Osteoblast (primary cell): ENCODE results near the gene LRP5. TPM values are rescaled to one million over a fixed set of nuclear protein-coding genes. Genes with fewer than 3 reads are reported as not detected.

ENCODE experiments used
- DNase-seq: peaks from one replicate; pipeline ENCODE4 v3.0.0; 2011; ENCODE audit warnings: low spot score, mixed read lengths; ENCODE audit not compliant: insufficient read length; ENCODE audit errors: missing footprints
- H2AFZ ChIP-seq: 2 replicates; pipeline ENCODE4 v1.6.0; 2011; ENCODE audit warnings: mild to moderate bottlenecking, low read length
- H3K27ac ChIP-seq: 2 replicates; pipeline ENCODE4 v1.5.1; 2011; ENCODE audit warnings: mild to moderate bottlenecking, low read depth, low read length, moderate library complexity
- H3K27me3 ChIP-seq: 2 replicates; pipeline ENCODE4 v1.6.0; 2012; ENCODE audit warnings: mild to moderate bottlenecking, control low read depth, inconsistent platforms, low read length, moderate library complexity; ENCODE audit not compliant: insufficient read depth
- H3K36me3 ChIP-seq: 2 replicates; pipeline ENCODE4 v1.5.1; 2011; ENCODE audit warnings: mild to moderate bottlenecking, low read length, control low read depth, moderate library complexity; ENCODE audit not compliant: insufficient read depth
- H3K4me1 ChIP-seq: 2 replicates; pipeline ENCODE4 v1.5.1; 2011; ENCODE audit warnings: mild to moderate bottlenecking, low read length, control low read depth, moderate library complexity; ENCODE audit not compliant: insufficient read depth
- H3K4me2 ChIP-seq: 2 replicates; pipeline ENCODE4 v1.6.0; 2011; ENCODE audit warnings: mild to moderate bottlenecking, low read length; ENCODE audit not compliant: insufficient read depth
- H3K4me3 ChIP-seq: fragments of 200-600 bp; sonication (generic); 3 replicates; pipeline ENCODE4 v1.5.1; 2012; ENCODE audit warnings: mild to moderate bottlenecking, low read length, inconsistent platforms; ENCODE audit not compliant: insufficient read depth
- H3K79me2 ChIP-seq: 2 replicates; pipeline ENCODE4 v1.6.0; 2012; ENCODE audit warnings: mild to moderate bottlenecking, low read length, control low read depth, inconsistent platforms; ENCODE audit not compliant: insufficient read depth
- H3K9me3 ChIP-seq: 2 replicates; pipeline ENCODE4 v1.5.1; 2011; ENCODE audit warnings: low read depth, low read length, control low read depth
- H4K20me1 ChIP-seq: 2 replicates; pipeline ENCODE4 v1.6.0; 2012; ENCODE audit warnings: mild to moderate bottlenecking, low read length, control low read depth; ENCODE audit not compliant: insufficient read depth
- total RNA-seq: library from RNA; depleted of rRNA; stranded (reverse); fragments of >200 nt; gene quantifications from 2 replicates; pipeline ENCODE4 v1.2.3, GENCODE V29; 2012
- TF ChIP-seq, protein P1 (sequence below): IDR thresholded peaks from 2 replicates; pipeline ENCODE4 v1.5.1; 2011; ENCODE audit warnings: mild to moderate bottlenecking, low read depth, low read length, moderate library complexity; ENCODE audit errors: extremely low read depth

LRP5 gene
- total RNA-seq, 1 donor: 16.3 TPM

DNA sequence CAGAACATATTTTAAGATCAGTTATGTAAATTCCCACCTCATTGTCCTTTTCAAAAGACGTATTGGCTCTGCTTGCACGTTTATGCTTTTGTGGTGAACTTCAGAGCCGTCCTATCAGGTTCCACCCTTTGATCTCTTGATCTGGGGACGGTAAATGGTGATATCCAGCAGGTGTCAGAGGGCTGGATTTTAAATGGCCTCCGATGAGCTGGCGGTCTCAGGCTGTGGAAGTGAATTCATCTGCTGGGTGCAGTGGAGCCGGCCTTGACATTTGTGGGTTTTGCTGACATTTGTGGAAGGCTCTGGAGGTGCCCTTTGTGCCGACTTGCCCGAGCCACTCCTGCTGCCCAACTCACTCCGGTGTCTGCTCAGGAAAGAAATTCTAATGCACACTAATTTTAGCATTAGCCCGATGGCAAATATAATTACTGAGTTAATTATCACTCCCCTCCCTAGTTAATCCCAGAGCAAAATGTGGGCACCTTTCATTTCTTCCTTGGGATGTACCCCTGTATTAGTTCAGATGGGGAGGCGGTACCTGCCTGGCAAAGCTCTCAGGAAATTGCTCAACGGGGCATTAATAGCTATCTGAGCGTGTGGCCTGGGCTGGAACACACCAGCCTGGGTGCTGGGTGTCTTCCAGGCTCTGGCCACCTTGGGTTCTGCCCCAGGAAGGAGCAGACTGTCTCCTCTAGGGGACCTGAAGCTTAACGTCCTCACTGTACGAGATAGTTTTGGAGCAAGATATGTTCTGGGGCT is 9.1 kb downstream of the LRP5 start:
- no peaks in the 10 kb centered on the region for H3K9me3 ChIP-seq
- H3K36me3 ChIP-seq: no peaks in the 10 kb centered on the region
- H2AFZ ChIP-seq: no peak overlapping the region
- H3K4me2 ChIP-seq: no peak overlapping the region
- no peak overlapping the region for H3K27ac ChIP-seq
- H4K20me1 ChIP-seq: peaks cover 46% of the 10 kb centered on the region
- H3K4me1 ChIP-seq: no peaks in the 10 kb centered on the region
- DNase-seq: peak; percentile 47
- no peak overlapping the region for H3K4me3 ChIP-seq
- TF ChIP-seq, protein P1, sequence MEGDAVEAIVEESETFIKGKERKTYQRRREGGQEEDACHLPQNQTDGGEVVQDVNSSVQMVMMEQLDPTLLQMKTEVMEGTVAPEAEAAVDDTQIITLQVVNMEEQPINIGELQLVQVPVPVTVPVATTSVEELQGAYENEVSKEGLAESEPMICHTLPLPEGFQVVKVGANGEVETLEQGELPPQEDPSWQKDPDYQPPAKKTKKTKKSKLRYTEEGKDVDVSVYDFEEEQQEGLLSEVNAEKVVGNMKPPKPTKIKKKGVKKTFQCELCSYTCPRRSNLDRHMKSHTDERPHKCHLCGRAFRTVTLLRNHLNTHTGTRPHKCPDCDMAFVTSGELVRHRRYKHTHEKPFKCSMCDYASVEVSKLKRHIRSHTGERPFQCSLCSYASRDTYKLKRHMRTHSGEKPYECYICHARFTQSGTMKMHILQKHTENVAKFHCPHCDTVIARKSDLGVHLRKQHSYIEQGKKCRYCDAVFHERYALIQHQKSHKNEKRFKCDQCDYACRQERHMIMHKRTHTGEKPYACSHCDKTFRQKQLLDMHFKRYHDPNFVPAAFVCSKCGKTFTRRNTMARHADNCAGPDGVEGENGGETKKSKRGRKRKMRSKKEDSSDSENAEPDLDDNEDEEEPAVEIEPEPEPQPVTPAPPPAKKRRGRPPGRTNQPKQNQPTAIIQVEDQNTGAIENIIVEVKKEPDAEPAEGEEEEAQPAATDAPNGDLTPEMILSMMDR: no peak
- no peaks in the 10 kb centered on the region for H3K27me3 ChIP-seq
- peaks cover 16% of the 10 kb centered on the region for H3K79me2 ChIP-seq

DNA sequence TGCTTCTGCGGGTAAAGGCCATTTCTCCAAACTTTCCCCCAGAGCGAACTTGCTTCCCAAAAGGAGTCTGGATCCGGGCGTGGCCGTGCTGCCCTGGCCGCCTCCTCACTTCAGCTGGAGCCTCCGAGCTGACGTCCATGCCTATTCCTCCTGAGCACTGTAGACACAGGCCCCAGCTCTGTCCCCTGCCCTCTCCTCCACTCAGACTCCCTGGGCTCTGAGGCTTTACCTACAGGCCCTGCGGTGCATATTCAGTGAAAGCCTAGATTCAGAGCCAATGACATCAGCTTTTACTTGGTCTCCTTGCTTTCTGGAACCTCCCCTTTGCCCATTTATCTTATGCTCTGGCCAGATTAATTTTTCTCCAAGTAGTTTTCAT is 9.7 kb downstream of the LRP5 start:
- H3K9me3 ChIP-seq: no peaks in the 10 kb centered on the region
- H3K27ac ChIP-seq: no peak overlapping the region
- peaks cover 11% of the 10 kb centered on the region for H3K79me2 ChIP-seq
- DNase-seq: peak; percentile 74
- no peaks in the 10 kb centered on the region for H3K36me3 ChIP-seq
- H3K4me1 ChIP-seq: no peaks in the 10 kb centered on the region
- no peak overlapping the region for H2AFZ ChIP-seq
- no peak overlapping the region for H3K4me2 ChIP-seq
- no peak overlapping the region for H3K4me3 ChIP-seq
- TF ChIP-seq, protein P1: no peak
- H3K27me3 ChIP-seq: no peaks in the 10 kb centered on the region
- H4K20me1 ChIP-seq: peaks cover 43% of the 10 kb centered on the region

DNA sequence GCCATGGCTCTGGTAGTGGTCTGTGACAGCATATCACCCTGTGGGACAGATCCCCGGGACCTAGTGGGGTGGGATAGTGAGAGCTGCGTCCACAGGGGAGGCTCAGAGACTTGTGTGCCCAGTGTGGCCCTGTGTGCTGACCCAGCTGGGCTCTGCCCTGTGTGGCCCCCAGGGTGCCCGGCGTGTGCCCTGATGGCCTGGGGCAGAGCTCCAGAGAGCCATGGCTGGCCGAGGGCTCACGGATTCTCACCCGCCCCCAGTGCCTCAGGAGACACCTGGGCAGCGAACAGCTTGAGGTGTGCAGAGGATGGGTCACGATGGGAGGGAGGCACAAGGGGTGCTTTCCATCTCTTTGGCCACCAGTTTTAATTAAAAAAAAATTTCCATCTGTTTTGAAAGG is 11.8 kb downstream of the LRP5 start:
- no peaks in the 10 kb centered on the region for H3K27me3 ChIP-seq
- H2AFZ ChIP-seq: no peak overlapping the region
- no peak overlapping the region for H3K4me2 ChIP-seq
- peak; percentile 47 for DNase-seq
- H3K79me2 ChIP-seq: peaks cover 4% of the 10 kb centered on the region
- TF ChIP-seq, protein P1: no peak
- no peaks in the 10 kb centered on the region for H3K9me3 ChIP-seq
- H3K4me3 ChIP-seq: no peak overlapping the region
- no peaks in the 10 kb centered on the region for H3K4me1 ChIP-seq
- no peak overlapping the region for H3K27ac ChIP-seq
- no peaks in the 10 kb centered on the region for H3K36me3 ChIP-seq
- peaks cover 50% of the 10 kb centered on the region for H4K20me1 ChIP-seq

DNA sequence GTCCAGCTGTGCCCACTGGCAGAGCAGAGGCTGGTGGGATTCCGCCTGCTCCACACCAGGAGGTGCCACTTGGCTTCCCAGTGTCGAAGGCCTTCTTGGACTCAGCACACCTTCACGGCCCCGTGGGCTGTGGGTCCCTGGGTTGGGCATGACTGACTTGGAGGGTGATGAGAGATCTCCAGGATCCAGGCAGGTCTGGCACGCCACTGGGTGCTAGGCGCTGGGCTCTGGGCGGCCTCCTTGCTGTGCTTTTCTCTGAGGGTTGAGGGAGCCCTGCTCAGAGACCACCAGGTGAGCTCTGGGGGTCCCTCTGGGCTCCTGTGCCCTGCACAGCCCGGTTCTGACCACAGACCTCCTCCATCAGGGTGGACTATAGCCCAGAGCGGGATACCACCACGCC is 12.3 kb downstream of the LRP5 start:
- Histone ChIP-seq H3K79me2 (peaks cover 4% of the 10 kb centered on the region), H3K9me3 (no peaks in the 10 kb centered on the region), H3K4me2 (no peak overlapping the region), H3K27me3 (no peaks in the 10 kb centered on the region), H2AFZ (no peak overlapping the region), H3K4me3 (no peak overlapping the region), H4K20me1 (peaks cover 52% of the 10 kb centered on the region), H3K27ac (no peak overlapping the region), H3K4me1 (no peaks in the 10 kb centered on the region), H3K36me3 (no peaks in the 10 kb centered on the region)
- TF ChIP-seq, protein P1: no peak
- peak; percentile 3 for DNase-seq
